Stimulated activated naive B cell treated with anti-CD40 and anti-IgM and Interleukin-4, amounts not matched to agents 10 μg/mL and 1 μg/mL and 100 μg/mL, for 72 hours (primary cell): ENCODE measurements around the gene RFX4.
A peak's percentile ranks its signal among the peaks of the same experiment; 100 is the strongest.

Experiments used
- ATAC-seq, 2 donors: fragments of 150-1000 bp; cut with Tn5 transposase; replicated peaks; 2 replicates each; pipeline ENCODE4 v1.10.0; 2021; ENCODE audit warnings: moderate library complexity in 1 of 2
- DNase-seq: peaks from one replicate; pipeline ENCODE4 v3.0.0; 2021
- H3K27ac Mint-ChIP-seq: one replicate; pipeline ENCODE4 v1.8.0; 2022; ENCODE audit warnings: mild to moderate bottlenecking, mixed read lengths
- H3K27me3 Mint-ChIP-seq, 2 donors: one replicate each; pipeline ENCODE4 v1.8.0; 2022; ENCODE audit warnings: mixed read lengths in 2 of 2
- H3K36me3 Mint-ChIP-seq, 2 donors: one replicate each; pipeline ENCODE4 v1.8.0; 2022; ENCODE audit warnings: mixed read lengths in 2 of 2, mild to moderate bottlenecking in 1 of 2
- H3K4me1 Mint-ChIP-seq, 2 donors: one replicate each; pipeline ENCODE4 v1.8.0; 2022; ENCODE audit warnings: mixed read lengths in 2 of 2, mild to moderate bottlenecking in 1 of 2
- H3K4me3 Mint-ChIP-seq, 2 donors: one replicate each; pipeline ENCODE4 v1.8.0; 2022; ENCODE audit warnings: mild to moderate bottlenecking in 2 of 2, mixed read lengths in 2 of 2, moderate library complexity in 1 of 2
- H3K9me3 Mint-ChIP-seq, 2 donors: one replicate each; pipeline ENCODE4 v1.8.0; 2022; ENCODE audit warnings: mixed read lengths in 2 of 2, mild to moderate bottlenecking in 1 of 2

Gene RFX4

DNA sequence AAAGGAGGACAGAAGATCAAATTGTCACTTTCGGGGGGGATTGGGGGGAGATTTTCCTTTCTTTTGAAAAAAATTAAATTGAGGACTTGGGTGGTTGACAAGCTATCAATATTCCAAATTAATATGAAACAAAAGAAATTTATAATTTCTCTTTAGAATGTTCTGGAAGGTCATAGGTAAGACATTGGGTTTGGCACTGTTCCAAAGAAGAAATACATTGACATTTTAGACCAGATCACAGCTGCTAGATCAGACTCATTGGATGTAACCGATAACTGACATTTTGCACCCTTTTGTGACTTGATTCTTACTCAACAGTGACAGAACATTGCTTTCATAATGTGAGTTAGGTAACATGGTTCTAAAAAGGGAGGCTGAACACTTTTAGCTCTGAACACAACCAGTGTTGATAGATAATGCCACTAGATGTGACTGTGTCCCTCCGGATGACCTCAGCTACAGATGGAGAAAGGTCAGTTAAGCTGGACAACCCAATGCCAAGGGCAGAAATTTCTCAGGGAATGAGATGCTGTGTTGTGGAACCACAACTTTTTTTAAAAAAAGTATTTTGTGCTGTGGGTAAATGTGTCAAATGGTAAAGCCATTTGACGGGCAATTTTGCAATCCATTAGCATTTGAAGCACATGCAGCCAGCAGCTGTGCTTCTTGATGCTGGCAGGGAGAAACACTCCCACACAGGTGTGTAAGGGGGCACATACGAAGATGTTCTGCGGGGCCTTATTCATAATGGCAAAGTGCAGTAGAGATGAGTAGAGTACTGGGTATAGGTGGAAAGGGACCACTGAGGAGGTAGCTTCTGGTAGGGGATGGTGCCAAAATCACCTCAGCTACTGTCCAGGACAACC is 62.9 kb downstream of the RFX4 start:
- DNase-seq (no peak), ATAC-seq (no peak)
- H3K27ac Mint-ChIP-seq = no peak overlapping the region
- H3K9me3 Mint-ChIP-seq = no peaks in the 10 kb centered on the region
- peaks cover 15 to 19% of the 10 kb centered on the region in 2 donors for H3K27me3 Mint-ChIP-seq
- no peak overlapping the region for H3K4me3 Mint-ChIP-seq
- no peaks in the 10 kb centered on the region for H3K4me1 Mint-ChIP-seq
- no peaks in the 10 kb centered on the region for H3K36me3 Mint-ChIP-seq

DNA sequence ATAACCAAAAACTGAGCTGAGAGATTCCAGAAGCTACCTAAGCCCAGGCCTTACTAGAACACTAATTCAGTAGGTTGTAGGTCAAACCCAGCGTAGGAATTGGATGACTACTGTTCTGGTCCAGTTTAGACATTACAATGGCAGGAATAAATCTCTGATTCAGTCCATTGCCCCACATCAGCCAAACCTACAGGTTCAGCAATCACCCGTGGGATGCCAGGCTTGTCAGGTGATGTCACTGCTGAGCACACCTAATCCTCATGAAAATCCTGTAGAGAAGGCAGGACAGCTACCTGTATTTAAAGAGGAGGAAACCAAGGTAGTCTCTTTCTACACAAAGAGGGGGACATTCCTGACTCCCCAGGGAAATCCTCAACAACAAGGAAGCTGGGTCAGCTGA is 63.7 kb downstream of the RFX4 start:
- Mint-ChIP-seq H3K4me1 (no peaks in the 10 kb centered on the region), H3K27me3 (peaks cover 13 to 20% of the 10 kb centered on the region in 2 donors), H3K9me3 (no peaks in the 10 kb centered on the region), H3K36me3 (no peaks in the 10 kb centered on the region), H3K27ac (no peak overlapping the region), H3K4me3 (no peak overlapping the region)
- DNase-seq = no peak
- no peak for ATAC-seq

DNA sequence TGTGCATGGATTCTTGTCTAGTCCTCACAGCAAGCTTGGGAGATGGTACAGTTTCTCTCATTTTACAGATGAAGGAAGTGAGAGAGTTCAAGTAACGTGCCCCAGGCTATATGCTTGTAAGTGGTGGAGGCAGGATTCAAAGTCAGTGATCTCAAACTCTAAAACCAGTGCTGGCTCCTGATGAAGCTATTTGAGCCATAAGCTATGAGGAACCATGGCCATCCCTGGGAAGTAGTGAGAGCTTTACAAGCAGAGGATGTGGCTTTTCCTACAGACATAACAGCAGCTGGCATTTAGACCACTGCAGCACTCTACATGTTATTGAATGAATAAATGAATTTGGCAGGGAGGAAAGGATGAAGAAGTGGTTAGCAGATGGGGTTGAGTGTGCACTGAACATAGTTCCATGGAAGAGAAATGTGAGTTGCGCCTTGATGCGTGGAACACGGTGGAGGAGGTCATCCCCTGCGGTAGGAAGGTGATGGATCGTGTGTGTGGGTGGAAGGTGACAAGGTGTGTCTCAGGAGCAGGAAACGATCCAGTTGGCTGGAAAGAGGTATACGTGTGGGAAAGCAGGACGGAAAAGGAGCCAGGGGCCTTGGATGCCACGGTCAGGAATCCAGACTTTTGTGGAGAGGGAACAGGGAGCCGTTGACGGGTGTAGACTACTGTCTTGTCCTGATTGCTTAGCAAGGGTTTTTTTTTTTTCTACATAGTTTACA is 65.2 kb downstream of the RFX4 start:
- H3K9me3 Mint-ChIP-seq = no peaks in the 10 kb centered on the region
- no peaks in the 10 kb centered on the region for H3K4me1 Mint-ChIP-seq
- ATAC-seq = no peak
- DNase-seq = no peak
- H3K27ac Mint-ChIP-seq = no peak overlapping the region
- H3K4me3 Mint-ChIP-seq = no peak overlapping the region
- no peaks in the 10 kb centered on the region for H3K36me3 Mint-ChIP-seq
- peaks cover 13 to 19% of the 10 kb centered on the region in 2 donors for H3K27me3 Mint-ChIP-seq

GRCh38 chr12:106648736-106649135 is 65.9 kb downstream of the RFX4 start:
- peaks cover 13 to 19% of the 10 kb centered on the region in 2 donors for H3K27me3 Mint-ChIP-seq
- ATAC-seq (no peak), DNase-seq (no peak)
- no peaks in the 10 kb centered on the region for H3K36me3 Mint-ChIP-seq
- no peaks in the 10 kb centered on the region for H3K4me1 Mint-ChIP-seq
- H3K4me3 Mint-ChIP-seq = no peak overlapping the region
- H3K27ac Mint-ChIP-seq = no peak overlapping the region
- no peaks in the 10 kb centered on the region for H3K9me3 Mint-ChIP-seq

DNA sequence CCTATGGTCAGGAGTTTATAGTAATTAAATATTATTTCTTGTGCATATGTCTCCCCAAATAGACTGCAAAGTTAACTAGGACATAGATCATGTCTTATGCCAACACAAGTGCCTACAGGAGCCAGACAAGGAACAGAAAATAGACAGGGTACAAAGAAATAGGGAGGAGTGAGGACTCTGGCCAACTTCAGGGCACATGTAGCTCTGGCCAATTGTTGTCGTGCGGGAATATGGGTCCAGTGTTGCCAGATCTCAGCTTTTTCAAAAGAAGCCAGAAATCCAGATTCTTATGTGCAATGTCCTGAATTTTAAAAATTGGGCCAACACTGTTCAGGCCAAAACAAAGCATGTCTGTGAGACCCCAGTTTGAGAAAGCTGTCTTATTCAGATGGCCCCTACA is 68.7 kb downstream of the RFX4 start:
- no peaks in the 10 kb centered on the region for H3K9me3 Mint-ChIP-seq
- no peak overlapping the region for H3K4me3 Mint-ChIP-seq
- no peaks in the 10 kb centered on the region for H3K4me1 Mint-ChIP-seq
- peaks cover 15 to 36% of the 10 kb centered on the region in 2 donors for H3K27me3 Mint-ChIP-seq
- ATAC-seq (no peak), DNase-seq (no peak)
- no peak overlapping the region for H3K27ac Mint-ChIP-seq
- no peaks in the 10 kb centered on the region for H3K36me3 Mint-ChIP-seq

GRCh38 chr12:106652510-106653015 is 69.8 kb downstream of the RFX4 start:
- Mint-ChIP-seq H3K4me1 (no peaks in the 10 kb centered on the region), H3K9me3 (no peaks in the 10 kb centered on the region), H3K27ac (no peak overlapping the region), H3K36me3 (no peaks in the 10 kb centered on the region), H3K27me3 (peaks cover 23 to 45% of the 10 kb centered on the region in 2 donors), H3K4me3 (no peak overlapping the region)
- no peak for ATAC-seq
- no peak for DNase-seq

- ATAC-seq (no peak), DNase-seq (no peak)
- Mint-ChIP-seq H3K27me3 (peaks cover 31 to 46% of the 10 kb centered on the region in 2 donors), H3K9me3 (peaks cover 6 to 7% of the 10 kb centered on the region in 2 donors), H3K4me3 (no peak overlapping the region), H3K36me3 (peaks cover 0 to 3% of the 10 kb centered on the region in 2 donors), H3K4me1 (peaks cover 4 to 10% of the 10 kb centered on the region in 2 donors), H3K27ac (no peak overlapping the region)
These were observed 72.8 kb downstream of the RFX4 start for GRCh38 chr12:106655577-106655976.

- peaks cover 27 to 39% of the 10 kb centered on the region in 2 donors for H3K27me3 Mint-ChIP-seq
- H3K36me3 Mint-ChIP-seq = peaks cover 0 to 3% of the 10 kb centered on the region in 2 donors
- H3K27ac Mint-ChIP-seq = no peak overlapping the region
- H3K4me3 Mint-ChIP-seq = no peak overlapping the region
- ATAC-seq (no peak), DNase-seq (no peak)
- H3K4me1 Mint-ChIP-seq = peaks cover 4 to 10% of the 10 kb centered on the region in 2 donors
- peaks cover 14 to 15% of the 10 kb centered on the region in 2 donors for H3K9me3 Mint-ChIP-seq
These were observed 74.7 kb downstream of the RFX4 start for GRCh38 chr12:106657488-106657887.

DNA sequence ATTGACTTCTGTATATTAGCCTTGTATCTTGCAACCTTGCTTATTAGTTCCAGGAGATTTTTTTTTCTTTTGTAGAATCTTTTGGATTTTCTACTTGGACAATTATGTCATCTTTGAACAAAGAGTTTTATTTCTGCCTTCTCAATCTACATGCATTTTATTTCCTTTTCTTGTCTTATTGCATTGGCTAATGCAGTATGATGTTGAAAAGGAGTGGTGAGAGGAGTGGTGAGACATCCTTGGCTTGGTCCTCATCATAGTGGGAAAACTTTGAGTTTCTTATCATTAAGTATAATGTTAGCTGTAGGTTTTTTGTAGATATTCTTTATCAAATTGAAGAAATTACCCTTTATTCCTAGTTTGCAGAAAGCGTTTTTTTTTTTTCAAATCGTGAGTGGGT is 80.6 kb downstream of the RFX4 start:
- Mint-ChIP-seq H3K9me3 (peaks cover 32% of the 10 kb centered on the region in 2 donors), H3K4me3 (no peak overlapping the region), H3K27me3 (peaks cover 20 to 29% of the 10 kb centered on the region in 2 donors), H3K27ac (no peak overlapping the region), H3K36me3 (peaks cover 2 to 3% of the 10 kb centered on the region in 2 donors), H3K4me1 (peaks cover 3 to 8% of the 10 kb centered on the region in 2 donors)
- no peak for ATAC-seq
- no peak for DNase-seq

DNA sequence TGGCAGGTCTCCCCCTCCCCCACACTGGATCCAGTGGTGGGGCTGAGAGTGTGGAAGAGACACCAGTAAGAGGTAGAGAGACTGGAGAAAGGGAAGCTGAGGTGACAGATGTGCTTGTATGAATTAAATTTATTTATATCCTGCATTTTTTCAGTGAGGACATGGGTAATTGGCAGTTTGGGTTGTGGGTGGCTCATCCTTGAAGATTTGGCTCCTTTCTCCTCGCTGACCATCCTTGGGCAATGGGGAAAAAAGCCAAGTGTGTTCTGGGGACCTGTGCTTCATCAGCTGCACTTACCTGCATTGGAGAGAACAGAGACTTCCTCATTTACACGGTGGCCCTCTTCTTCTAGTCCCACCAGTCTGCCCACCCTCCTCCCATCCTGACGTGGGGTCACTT is 86.4 kb downstream of the RFX4 start:
- H3K4me1 Mint-ChIP-seq = peaks cover 3 to 10% of the 10 kb centered on the region in 2 donors
- peaks cover 9% of the 10 kb centered on the region in 2 donors for H3K9me3 Mint-ChIP-seq
- DNase-seq (no peak), ATAC-seq (no peak)
- peaks cover 40 to 68% of the 10 kb centered on the region in 2 donors for H3K27me3 Mint-ChIP-seq
- H3K36me3 Mint-ChIP-seq = peaks cover 0 to 2% of the 10 kb centered on the region in 2 donors
- H3K27ac Mint-ChIP-seq = no peak overlapping the region
- H3K4me3 Mint-ChIP-seq = no peak overlapping the region

DNA sequence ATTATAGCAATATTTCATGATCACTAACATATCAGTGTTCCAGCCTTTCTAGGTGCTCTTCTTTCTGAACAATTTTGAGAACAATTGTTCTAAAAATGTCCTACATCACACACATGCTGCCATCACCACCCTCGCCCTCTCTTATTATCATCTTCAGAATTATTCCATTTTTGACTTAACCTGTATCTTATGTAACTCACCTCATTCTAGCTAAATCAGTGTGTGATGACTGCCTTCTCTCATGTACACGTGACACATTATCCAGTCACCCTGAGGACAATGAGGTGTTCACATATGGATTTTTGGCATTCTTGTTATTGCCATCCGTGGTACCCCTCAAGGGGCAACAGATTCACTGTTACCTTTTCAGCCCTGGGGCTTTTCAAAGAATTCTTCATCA is 87.3 kb downstream of the RFX4 start:
- ATAC-seq (no peak), DNase-seq (no peak)
- Mint-ChIP-seq H3K4me3 (no peak overlapping the region), H3K4me1 (peaks cover 3 to 10% of the 10 kb centered on the region in 2 donors), H3K27ac (no peak overlapping the region), H3K9me3 (peaks cover 0 to 3% of the 10 kb centered on the region in 2 donors), H3K36me3 (peaks cover 0 to 2% of the 10 kb centered on the region in 2 donors), H3K27me3 (peaks cover 48 to 77% of the 10 kb centered on the region in 2 donors)

- Mint-ChIP-seq H3K27ac (no peak overlapping the region), H3K27me3 (peaks cover 51 to 85% of the 10 kb centered on the region in 2 donors), H3K4me3 (no peak overlapping the region)
These were observed 89.0 kb downstream of the RFX4 start for GRCh38 chr12:106671840-106672239.

DNA sequence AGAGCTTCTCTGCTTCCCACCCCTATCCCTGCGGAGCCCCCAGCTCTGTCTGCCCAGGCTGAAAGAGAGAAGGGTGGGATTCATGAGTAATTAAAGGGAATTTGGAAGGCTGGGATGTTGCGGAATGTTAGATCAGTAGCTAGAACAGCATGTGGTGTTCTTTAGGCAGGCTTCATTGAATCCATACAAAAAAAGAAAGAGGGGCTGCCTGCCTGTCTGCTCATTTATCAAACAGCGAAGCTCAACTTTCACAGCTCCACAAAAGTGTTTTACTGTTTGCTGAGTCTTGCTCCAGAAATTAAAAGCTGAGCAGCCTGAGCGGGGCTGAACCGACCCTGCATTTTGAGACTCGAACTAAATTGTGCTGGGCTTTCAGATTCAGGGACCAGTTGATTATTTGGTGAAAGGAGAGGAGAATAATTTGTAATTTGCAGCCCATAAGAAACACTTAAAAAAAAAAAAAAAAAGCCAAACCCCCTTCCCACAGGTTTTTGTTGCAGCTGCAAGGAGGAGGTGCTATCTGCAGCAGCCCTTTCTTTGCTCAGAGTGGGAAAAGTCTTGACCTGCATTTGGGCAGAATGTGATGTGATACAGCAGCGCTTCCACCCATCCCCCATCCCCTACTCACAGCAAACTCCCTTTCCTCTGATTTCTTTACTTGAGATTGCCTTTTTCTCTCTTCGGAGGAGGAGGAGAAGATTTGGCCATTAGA is 89.7 kb downstream of the RFX4 start:
- Mint-ChIP-seq H3K27me3 (peaks cover 55 to 89% of the 10 kb centered on the region in 2 donors), H3K36me3 (no peaks in the 10 kb centered on the region), H3K4me1 (peaks cover 3 to 10% of the 10 kb centered on the region in 2 donors), H3K9me3 (no peaks in the 10 kb centered on the region), H3K4me3 (no peak overlapping the region), H3K27ac (no peak overlapping the region)
- ATAC-seq (no peak), DNase-seq (no peak)

More at GRCh38 chr12:106671840-106672239, 89.0 kb downstream of the RFX4 start:
- DNase-seq (no peak), ATAC-seq (peak; percentile 44 to 64)
- Mint-ChIP-seq H3K9me3 (no peaks in the 10 kb centered on the region), H3K36me3 (no peaks in the 10 kb centered on the region), H3K4me1 (peaks cover 3 to 10% of the 10 kb centered on the region in 2 donors)

DNA sequence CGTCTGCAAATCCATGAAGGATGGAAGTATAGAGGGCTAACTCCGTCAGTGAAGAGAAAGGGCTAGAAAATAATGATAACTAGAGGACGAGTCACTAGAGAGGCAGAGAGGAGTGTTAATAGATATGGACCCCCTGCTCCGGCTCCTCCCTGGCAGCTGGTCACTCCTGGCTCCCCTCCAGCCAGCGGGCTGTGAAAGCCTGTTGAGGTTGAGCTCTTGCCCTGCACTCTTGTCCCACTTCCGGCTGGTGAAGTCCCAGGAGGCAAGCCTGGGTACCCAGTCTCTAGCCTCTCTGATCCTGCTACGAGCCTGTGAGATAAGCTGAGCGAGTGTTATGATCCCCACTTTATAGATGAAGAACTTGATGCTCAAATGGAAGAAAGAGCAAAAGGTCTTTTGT is 90.3 kb downstream of the RFX4 start:
- H3K27ac Mint-ChIP-seq = no peak overlapping the region
- no peaks in the 10 kb centered on the region for H3K36me3 Mint-ChIP-seq
- no peak overlapping the region for H3K4me3 Mint-ChIP-seq
- peaks cover 3 to 10% of the 10 kb centered on the region in 2 donors for H3K4me1 Mint-ChIP-seq
- peaks cover 55 to 85% of the 10 kb centered on the region in 2 donors for H3K27me3 Mint-ChIP-seq
- ATAC-seq (no peak), DNase-seq (no peak)
- H3K9me3 Mint-ChIP-seq = no peaks in the 10 kb centered on the region
